AG10803 (cell line): ENCODE data around the gene PGRMC2.
A peak's percentile ranks its signal among the peaks of the same experiment; 100 is the strongest.

Source experiments
- DNase-seq: peaks from one replicate; pipeline ENCODE4 v3.0.0; 2010; ENCODE audit warnings: low read depth
- H3K4me3 ChIP-seq: 2 replicates; pipeline ENCODE4 v1.5.1; 2011; ENCODE audit warnings: mild to moderate bottlenecking, low read length, control low read depth
- CTCF ChIP-seq: conservative IDR thresholded peaks from 2 replicates; pipeline ENCODE4 v1.5.1; 2011; ENCODE audit warnings: mild to moderate bottlenecking, low read length, control low read depth, inconsistent platforms

PGRMC2 gene

DNA sequence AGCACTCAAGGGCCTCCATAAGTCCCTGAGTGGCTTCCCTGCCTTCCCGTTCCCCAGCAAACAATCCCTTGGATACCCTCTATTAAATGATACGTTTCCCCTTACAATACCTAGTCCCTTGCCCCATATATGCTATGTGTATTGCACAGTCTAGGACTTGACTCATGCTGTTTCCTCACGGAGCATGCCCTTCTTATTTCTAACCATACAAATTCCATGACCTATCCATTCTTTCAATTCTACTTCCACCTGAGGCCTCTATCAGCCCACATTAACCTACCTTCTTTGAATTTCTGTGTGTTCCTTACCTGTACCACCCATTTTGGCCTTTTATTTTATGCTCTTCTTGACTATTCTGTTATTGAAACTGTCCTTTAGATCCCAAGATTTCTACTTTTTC lies 2.9 kb upstream of the PGRMC2 start:
- no peak for TF ChIP-seq CTCF
- DNase-seq = no peak
- H3K4me3 ChIP-seq = no peak overlapping the region

DNA sequence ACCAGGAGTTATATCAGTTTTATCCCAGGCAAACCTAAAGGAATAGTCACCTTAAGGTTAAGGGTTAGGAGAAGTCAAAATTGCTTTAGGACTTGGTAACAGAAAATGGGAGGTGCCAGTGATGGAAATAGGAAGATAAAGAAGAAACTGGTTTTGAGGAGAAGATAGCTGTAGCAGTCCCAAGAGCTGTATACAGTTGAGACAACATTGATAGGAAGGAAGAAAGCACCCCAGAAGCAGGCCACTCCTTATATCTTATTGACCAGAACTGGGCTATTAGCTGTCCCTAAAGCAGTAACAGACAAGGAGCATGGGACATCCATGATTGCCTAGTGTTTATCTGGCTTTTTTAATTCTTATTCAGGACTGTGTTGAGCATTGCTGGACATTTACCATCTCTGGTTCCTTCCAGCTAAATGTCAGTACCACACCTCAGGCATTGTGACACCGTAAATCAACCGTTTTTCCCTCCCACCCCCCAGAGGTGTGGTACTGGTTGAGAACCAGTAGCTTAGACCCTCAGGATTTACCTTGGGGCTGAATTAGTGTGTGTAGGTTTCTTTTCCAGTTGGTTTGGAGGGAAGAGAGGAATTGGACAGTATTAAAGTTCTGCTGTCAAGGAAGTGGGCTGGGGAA lies 2.0 kb upstream of the PGRMC2 start:
- H3K4me3 ChIP-seq = no peak overlapping the region
- no peak for TF ChIP-seq CTCF
- DNase-seq = no peak

- peak overlapping the region; percentile 79 for H3K4me3 ChIP-seq
- DNase-seq = peak; percentile 34
- no peak for TF ChIP-seq CTCF
Measured at GRCh38 chr4:128288689-128289106, 1.1 kb upstream of the PGRMC2 start.

- H3K4me3 ChIP-seq = peak overlapping the region; percentile 79
- DNase-seq = peak; percentile 100
- peak; percentile 25 for TF ChIP-seq CTCF
Measured at GRCh38 chr4:128287871-128288688, 467 bp upstream of the PGRMC2 start.

GRCh38 chr4:128286474-128287058 lies 1.0 kb downstream of the PGRMC2 start:
- peak; percentile 80 for DNase-seq
- H3K4me3 ChIP-seq = peak overlapping the region; percentile 85
- no peak for TF ChIP-seq CTCF

GRCh38 chr4:128285085-128285997 lies 2.3 kb downstream of the PGRMC2 start:
- peak; percentile 74 for DNase-seq
- 0 out of 2 replicates have a peak, but pooled peaks have one; percentile 6 for TF ChIP-seq CTCF
- peak overlapping the region; percentile 85 for H3K4me3 ChIP-seq
